Diencephalon (tissue), 1 donor: Measurements from ENCODE around the gene SOX12. TPM values are rescaled to one million over a fixed set of nuclear protein-coding genes. Genes with fewer than 3 reads are reported as not detected.

ENCODE experiments used
- total RNA-seq: library from RNA; depleted of rRNA; stranded (reverse); fragments of >200 nt; gene quantifications from one replicate; pipeline ENCODE4 v1.2.3, GENCODE V29; 2014

Gene SOX12
- 10.4 TPM for total RNA-seq

GRCh38 chr20:325045-325888 is at the start of gene SOX12:
SOX12 (plus strand) TSS chr20:325552; CDS start chr20:325925, 373 bp downstream.

GRCh38 chr20:290084-290831 is 35.1 kb upstream of the SOX12 start, which contains the start of gene C20orf96:
C20orf96 (minus strand) TSS chr20:290750; CDS start chr20:290610, 140 bp downstream.

GRCh38 chr20:297098-297924 is 28.0 kb upstream of the SOX12 start, which contains the start of gene ZCCHC3:
ZCCHC3 (plus strand) TSS chr20:297570; CDS start chr20:297587, 17 bp downstream.

GRCh38 chr20:346640-347316 is 21.4 kb downstream of the SOX12 start, which contains the start of gene NRSN2:
NRSN2 (plus strand) TSS chr20:347111; CDS start chr20:349644, 2,533 bp downstream.

Other genes with a start within 250 kb of the SOX12 start
- not detected for gene DEFB125, start 237.9 kb upstream of the SOX12 start, total RNA-seq
- gene DEFB126, start 183.0 kb upstream of the SOX12 start, total RNA-seq, result not detected
- not detected for gene DEFB127, start 168.1 kb upstream of the SOX12 start, total RNA-seq
- gene DEFB128, start 135.8 kb upstream of the SOX12 start, total RNA-seq, result not detected
- not detected for gene DEFB129, start 98.3 kb upstream of the SOX12 start, total RNA-seq
- gene DEFB132, start 67.8 kb upstream of the SOX12 start, total RNA-seq, result not detected
- 7.2 TPM for gene C20orf96, start 34.8 kb upstream of the SOX12 start, total RNA-seq
- gene ZCCHC3, start 28.0 kb upstream of the SOX12 start, total RNA-seq, result 22.4 TPM
- gene NRSN2, start 21.6 kb downstream of the SOX12 start, total RNA-seq, result 52.4 TPM
- gene TRIB3, start 55.2 kb downstream of the SOX12 start, total RNA-seq, result 11.5 TPM
- 23.5 TPM for gene RBCK1, start 82.7 kb downstream of the SOX12 start, total RNA-seq
- 18.9 TPM for gene TBC1D20, start 137.0 kb downstream of the SOX12 start, total RNA-seq
- gene CSNK2A1, start 218.2 kb downstream of the SOX12 start, total RNA-seq, result 179 TPM